ENCODE data around the gene MKNK2.

MKNK2 gene

DNA sequence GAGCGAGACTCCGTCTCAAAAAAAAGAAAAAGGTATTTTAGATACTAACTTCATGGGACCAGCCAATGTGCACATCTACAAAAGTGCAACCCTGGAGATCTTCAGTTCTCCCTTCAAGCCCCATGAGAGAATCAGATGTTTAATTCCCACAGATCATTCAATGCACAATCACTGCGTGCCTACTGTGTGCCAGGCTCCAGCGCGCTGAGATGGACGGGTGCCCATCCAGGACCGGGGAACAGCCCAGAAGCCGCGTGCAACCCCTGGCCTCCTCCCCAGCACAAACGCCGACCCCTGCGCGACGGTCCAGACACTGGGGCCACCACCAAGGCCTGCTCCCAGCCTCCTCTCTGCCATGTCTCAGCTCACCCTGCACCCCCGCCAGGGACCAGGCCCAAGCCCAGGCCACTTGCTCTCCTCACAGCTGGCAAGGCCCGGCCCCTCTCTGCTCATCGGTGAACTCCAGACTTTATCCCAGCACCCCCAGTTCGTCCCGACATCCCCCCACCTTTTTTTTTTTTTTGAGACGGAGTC, 40.8 kb downstream of the MKNK2 start:
- H3K9me3 ChIP-seq (ENCODE audit: control insufficient read depth, low read length) = no peaks in the 10 kb centered on the region
- H3K27me3 ChIP-seq (replicated peaks; ENCODE audit: control insufficient read depth, insufficient read depth, low read length, poor library complexity, severe bottlenecking) = no peaks in the 10 kb centered on the region
- no peak for DNase-seq
- no peaks in the 10 kb centered on the region for H3K36me3 ChIP-seq (ENCODE audit: control insufficient read depth, insufficient read depth, low read length)
- H3K4me3 ChIP-seq (ENCODE audit: insufficient read depth, low read depth, low read length, poor library complexity, severe bottlenecking) = no peak overlapping the region
- H3K27ac ChIP-seq (ENCODE audit: insufficient read depth, low read length, poor library complexity, severe bottlenecking) = no peak overlapping the region
- H3K4me1 ChIP-seq (ENCODE audit: control insufficient read depth, insufficient read depth, low read length, poor library complexity, severe bottlenecking) = peaks cover 6% of the 10 kb centered on the region

DNA sequence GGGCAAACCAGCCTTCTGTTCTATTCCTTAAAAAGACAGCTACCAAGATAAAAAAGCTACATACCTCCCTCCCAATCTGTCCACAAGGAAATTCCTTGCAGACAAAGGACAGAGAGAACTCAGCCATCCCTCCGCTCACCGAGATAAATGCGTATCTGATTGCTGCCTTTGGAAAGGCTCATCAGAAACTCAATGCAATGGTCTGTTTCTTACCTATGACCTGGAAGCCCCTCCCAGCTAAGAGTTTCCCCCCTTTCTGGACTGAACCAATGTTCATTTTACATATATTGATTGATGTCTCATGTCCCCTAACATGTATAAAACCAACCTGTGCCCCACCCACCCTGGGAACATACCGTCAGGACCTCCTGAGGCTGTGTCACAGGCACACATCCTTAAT, 47.2 kb downstream of the MKNK2 start:
- Histone ChIP-seq H3K4me1 (ENCODE audit: control insufficient read depth, insufficient read depth, low read length, poor library complexity, severe bottlenecking) (no peaks in the 10 kb centered on the region), H3K4me3 (ENCODE audit: insufficient read depth, low read depth, low read length, poor library complexity, severe bottlenecking) (no peak overlapping the region), H3K36me3 (ENCODE audit: control insufficient read depth, insufficient read depth, low read length) (peaks cover 8% of the 10 kb centered on the region), H3K9me3 (ENCODE audit: control insufficient read depth, low read length) (no peaks in the 10 kb centered on the region), H3K27me3 (replicated peaks; ENCODE audit: control insufficient read depth, insufficient read depth, low read length, poor library complexity, severe bottlenecking) (no peaks in the 10 kb centered on the region), H3K27ac (ENCODE audit: insufficient read depth, low read length, poor library complexity, severe bottlenecking) (no peak overlapping the region)
- no peak for DNase-seq

DNA sequence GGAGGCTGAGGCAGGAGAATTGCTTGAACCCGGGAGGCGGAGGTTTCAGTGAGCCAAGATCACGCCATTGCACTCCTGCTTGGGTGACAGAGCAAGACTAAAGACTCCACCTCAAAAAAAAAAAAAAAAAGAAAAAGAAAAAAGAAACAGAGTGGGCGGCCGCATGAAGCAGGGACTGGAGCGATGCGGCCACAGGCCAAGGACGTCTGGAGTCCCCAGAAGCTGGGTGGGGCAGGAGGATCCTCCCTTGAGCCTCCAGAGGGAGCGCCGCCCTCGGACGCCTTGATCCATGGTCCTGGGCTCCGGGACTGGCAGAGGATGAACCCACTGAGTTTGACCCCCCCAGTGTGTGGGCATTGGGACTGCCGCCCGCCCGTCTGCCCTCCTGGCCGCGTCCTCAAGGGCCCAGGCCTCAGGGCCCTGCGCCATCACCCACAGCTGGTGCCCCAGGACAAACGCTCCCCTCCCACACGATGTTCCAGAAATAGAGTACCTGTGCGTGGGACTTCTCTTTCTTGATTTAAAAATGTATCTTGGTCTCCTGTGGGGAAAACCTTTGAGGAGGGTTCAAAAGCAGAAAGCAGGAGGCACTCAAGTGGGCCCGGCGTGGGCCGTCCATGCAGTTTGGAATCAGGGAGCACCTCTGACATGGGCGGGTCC, 51.1 kb downstream of the MKNK2 start:
- Histone ChIP-seq H3K4me3 (ENCODE audit: insufficient read depth, low read depth, low read length, poor library complexity, severe bottlenecking) (no peak overlapping the region), H3K9me3 (ENCODE audit: control insufficient read depth, low read length) (no peaks in the 10 kb centered on the region), H3K4me1 (ENCODE audit: control insufficient read depth, insufficient read depth, low read length, poor library complexity, severe bottlenecking) (no peaks in the 10 kb centered on the region), H3K27me3 (replicated peaks; ENCODE audit: control insufficient read depth, insufficient read depth, low read length, poor library complexity, severe bottlenecking) (no peaks in the 10 kb centered on the region), H3K36me3 (ENCODE audit: control insufficient read depth, insufficient read depth, low read length) (peaks cover 13% of the 10 kb centered on the region), H3K27ac (ENCODE audit: insufficient read depth, low read length, poor library complexity, severe bottlenecking) (no peak overlapping the region)
- DNase-seq = no peak

DNA sequence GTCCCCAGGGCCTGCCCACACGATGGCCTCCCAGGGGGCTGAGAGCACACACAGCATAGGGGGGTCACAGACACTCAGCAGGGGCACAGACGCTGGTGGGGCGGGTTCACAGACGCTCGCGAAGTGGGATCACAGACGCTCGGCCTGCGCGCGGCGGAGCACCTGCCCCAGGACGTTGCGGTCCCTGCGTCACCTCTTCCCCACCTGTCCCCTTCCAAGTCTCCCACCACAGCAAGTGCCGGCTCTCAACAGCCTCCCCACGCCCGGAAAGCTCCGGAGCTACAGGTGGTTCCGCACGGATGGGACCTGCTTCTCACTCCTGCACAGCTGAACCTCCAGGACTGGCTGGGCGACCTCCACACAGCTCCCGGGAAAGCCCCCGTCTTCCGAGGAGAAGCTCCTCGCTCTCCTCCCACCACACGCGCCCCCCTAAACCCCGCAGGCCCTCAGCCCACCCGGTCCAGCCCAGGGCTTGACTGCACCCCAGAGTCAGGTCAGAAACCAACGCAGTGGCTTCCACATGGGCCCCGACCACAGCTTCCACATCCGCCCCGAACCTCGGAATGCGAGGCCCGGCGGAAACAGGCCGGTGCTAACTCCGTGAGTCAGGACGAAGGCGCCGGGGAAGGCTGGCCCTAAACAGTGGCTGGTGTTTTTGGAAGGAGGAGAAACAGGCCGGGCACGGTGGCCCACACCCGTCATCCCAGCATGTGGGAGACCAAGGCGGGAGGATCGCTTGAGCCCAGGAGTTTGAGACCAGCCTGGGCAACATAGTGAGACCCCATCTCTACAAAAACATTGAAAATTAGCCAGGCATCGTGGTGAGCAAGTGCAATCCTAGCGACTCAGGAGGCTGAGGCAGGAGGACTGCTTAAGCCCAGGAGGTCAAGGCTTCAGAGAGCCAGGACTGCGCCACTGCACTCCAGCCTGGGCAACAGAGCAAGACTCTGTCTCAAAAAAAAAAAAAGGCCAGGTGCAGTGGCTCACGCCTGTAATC, 52.0 kb downstream of the MKNK2 start:
- no peak for DNase-seq
- peaks cover 13% of the 10 kb centered on the region for H3K36me3 ChIP-seq (ENCODE audit: control insufficient read depth, insufficient read depth, low read length)
- H3K27me3 ChIP-seq (replicated peaks; ENCODE audit: control insufficient read depth, insufficient read depth, low read length, poor library complexity, severe bottlenecking) = no peaks in the 10 kb centered on the region
- H3K4me1 ChIP-seq (ENCODE audit: control insufficient read depth, insufficient read depth, low read length, poor library complexity, severe bottlenecking) = no peaks in the 10 kb centered on the region
- no peak overlapping the region for H3K4me3 ChIP-seq (ENCODE audit: insufficient read depth, low read depth, low read length, poor library complexity, severe bottlenecking)
- H3K27ac ChIP-seq (ENCODE audit: insufficient read depth, low read length, poor library complexity, severe bottlenecking) = no peak overlapping the region
- H3K9me3 ChIP-seq (ENCODE audit: control insufficient read depth, low read length) = no peaks in the 10 kb centered on the region

DNA sequence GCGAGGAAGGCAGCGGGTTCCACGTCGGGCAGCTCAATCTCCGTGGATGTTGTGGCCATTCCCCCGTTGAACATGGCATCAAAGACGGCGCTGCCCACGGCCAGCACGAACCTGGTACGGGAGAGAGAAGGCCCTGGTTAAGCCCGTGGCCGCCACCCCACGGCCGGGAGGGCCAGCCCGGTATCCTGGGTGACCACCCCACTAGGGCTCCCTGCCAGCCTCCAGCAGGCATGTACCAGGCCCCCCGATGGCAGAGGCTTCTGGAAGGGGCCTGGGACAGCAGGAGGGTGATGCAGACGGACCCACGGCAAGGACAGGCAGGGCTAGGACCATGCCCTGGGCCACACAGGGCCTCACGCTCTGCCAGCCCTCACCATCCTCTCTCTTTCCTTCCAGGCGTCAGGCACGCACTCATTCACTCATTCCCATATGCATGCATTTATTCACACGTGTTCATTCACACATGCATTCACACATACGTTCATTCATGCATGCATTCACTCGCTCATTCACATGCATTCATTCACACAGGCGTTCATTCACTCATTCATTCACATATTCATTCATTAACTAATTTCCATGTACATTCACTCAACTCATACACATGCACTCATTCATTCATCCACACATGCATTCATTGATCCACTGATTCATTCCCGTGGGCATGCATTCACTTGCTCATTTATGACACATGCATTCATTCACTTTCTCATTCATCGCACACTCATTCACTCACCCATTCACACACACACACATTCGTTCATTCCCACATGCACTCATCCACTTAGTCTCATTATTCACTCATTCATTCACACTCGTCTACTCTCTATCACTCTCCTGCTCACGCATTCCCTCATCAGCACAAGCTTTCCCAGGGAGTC, 53.5 kb downstream of the MKNK2 start:
- Histone ChIP-seq H3K36me3 (ENCODE audit: control insufficient read depth, insufficient read depth, low read length) (peaks cover 13% of the 10 kb centered on the region), H3K9me3 (ENCODE audit: control insufficient read depth, low read length) (no peaks in the 10 kb centered on the region)

DNA sequence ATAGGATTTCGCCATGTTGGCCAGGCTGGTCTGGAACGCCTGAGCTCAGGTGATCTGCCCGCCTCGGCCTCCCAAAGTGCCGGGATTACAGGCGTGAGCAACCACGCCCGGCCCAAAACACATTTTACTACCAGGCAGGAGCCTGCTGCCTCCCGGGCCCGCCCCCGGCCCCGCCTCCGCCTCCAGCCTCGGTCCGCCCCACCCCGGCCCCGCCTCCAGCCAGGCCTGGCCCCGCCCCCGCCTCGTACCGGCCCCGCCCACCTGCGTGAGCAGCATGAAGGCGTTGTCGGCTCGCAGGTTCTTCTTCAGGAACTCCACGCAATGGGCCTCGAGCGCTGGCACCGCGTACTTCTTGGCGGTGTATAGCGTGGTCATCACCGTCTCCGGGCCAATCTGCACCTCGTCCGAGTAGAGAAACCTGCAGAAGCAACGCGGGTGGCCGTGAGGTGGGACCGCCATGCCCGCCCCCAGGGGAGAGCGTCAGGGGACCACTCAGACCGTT, 58.2 kb downstream of the MKNK2 start:
- no peak overlapping the region for H3K4me3 ChIP-seq (ENCODE audit: insufficient read depth, low read depth, low read length, poor library complexity, severe bottlenecking)
- H3K27ac ChIP-seq (ENCODE audit: insufficient read depth, low read length, poor library complexity, severe bottlenecking) = no peak overlapping the region
- peaks cover 39% of the 10 kb centered on the region for H3K36me3 ChIP-seq (ENCODE audit: control insufficient read depth, insufficient read depth, low read length)
- no peaks in the 10 kb centered on the region for H3K4me1 ChIP-seq (ENCODE audit: control insufficient read depth, insufficient read depth, low read length, poor library complexity, severe bottlenecking)
- DNase-seq = peak in 1 of 3 donors; percentile 17
- H3K9me3 ChIP-seq (ENCODE audit: control insufficient read depth, low read length) = no peaks in the 10 kb centered on the region
- H3K27me3 ChIP-seq (replicated peaks; ENCODE audit: control insufficient read depth, insufficient read depth, low read length, poor library complexity, severe bottlenecking) = no peaks in the 10 kb centered on the region

More for the DNA sequence above, 53.5 kb downstream of the MKNK2 start:
- no peak for DNase-seq
- H3K4me3 ChIP-seq (ENCODE audit: insufficient read depth, low read depth, low read length, poor library complexity, severe bottlenecking) = no peak overlapping the region
- H3K4me1 ChIP-seq (ENCODE audit: control insufficient read depth, insufficient read depth, low read length, poor library complexity, severe bottlenecking) = no peaks in the 10 kb centered on the region
- no peak overlapping the region for H3K27ac ChIP-seq (ENCODE audit: insufficient read depth, low read length, poor library complexity, severe bottlenecking)
- no peaks in the 10 kb centered on the region for H3K27me3 ChIP-seq (replicated peaks; ENCODE audit: control insufficient read depth, insufficient read depth, low read length, poor library complexity, severe bottlenecking)

DNA sequence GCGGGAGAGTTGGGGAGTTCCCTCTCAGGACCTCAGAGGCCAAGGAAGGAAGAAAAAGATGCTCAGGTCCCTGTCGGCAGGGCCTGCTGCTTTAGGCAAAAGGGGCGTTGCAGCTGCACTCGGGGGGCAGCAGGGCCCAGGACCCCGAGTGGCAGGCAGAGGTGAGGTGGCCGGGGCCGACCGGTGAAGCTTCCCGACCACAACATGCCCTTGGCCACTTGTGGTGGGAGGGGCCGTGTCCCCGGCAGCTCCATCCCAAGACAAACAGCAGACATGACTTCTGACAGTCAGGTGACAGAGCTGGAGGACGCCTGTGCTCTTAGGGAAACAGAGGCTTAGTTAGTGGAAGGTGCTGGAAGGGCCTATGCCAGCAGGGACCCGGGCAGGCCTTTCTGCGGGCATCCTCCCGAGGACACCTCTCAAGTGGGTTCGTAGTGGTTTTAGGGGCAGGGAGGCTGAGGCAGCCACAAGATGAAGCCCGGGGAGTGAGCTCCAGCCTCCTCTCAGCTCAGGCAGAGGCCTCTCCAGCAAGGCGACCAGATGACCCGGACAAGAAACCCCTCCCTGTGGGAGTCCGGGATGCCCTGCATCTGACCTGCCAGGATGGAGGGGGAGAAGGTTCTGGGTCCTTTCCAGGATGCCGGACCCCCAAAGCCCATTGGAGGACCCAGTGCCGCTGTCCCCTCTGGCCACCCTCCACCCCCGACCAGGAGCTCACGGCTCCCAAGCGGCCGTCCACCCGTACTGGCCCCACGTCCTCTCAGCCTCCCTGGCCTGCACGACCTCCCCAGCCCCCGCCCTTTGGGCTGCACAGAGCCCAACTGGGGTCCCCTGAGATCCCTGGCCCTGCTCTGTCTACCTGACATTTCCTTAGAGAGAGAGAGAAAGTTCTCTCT, 59.8 kb downstream of the MKNK2 start:
- Histone ChIP-seq H3K4me3 (ENCODE audit: insufficient read depth, low read depth, low read length, poor library complexity, severe bottlenecking) (no peak overlapping the region), H3K27ac (ENCODE audit: insufficient read depth, low read length, poor library complexity, severe bottlenecking) (peak overlapping the region; percentile 11), H3K27me3 (replicated peaks; ENCODE audit: control insufficient read depth, insufficient read depth, low read length, poor library complexity, severe bottlenecking) (no peaks in the 10 kb centered on the region), H3K36me3 (ENCODE audit: control insufficient read depth, insufficient read depth, low read length) (peaks cover 45% of the 10 kb centered on the region), H3K9me3 (ENCODE audit: control insufficient read depth, low read length) (no peaks in the 10 kb centered on the region), H3K4me1 (ENCODE audit: control insufficient read depth, insufficient read depth, low read length, poor library complexity, severe bottlenecking) (no peaks in the 10 kb centered on the region)
- no peak for DNase-seq

DNA sequence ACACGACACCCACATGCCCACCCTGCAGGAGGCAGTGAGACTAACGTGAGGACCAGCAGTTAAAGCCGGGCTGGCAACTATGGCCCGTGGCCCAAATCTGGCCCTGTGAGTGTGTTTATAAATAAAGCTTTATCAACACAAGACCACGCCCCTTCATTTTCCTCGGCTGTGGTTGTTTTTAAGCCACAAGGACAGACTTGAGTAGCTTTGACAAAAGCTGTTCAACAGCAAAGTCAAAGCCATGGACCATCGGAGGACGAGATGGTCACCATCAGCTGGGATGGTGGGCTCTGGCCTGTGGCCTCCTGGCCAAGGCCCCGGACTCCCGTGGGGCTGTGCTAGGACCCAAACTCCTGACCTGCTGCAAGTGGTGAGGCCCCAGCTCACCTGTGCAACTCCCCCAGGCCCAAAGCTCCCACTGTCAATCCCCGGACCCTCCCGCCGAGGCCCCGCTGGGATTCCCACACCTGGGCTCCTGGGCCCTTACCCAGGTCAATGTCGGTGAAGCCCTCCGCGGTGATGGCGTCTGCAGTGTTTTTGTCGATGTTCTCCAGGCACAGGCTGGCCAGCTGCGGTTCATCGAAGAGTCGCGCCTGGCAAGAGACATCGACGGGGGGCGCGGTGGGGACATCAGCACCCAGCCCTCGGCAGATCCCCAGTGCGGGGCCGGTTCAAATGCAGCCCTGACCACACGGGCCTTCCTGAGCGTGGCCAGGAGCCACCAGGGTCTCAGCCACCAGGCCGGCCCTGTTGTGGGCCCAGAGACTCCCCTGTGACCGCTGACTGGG, 60.6 kb downstream of the MKNK2 start:
- peak overlapping the region; percentile 11 for H3K27ac ChIP-seq (ENCODE audit: insufficient read depth, low read length, poor library complexity, severe bottlenecking)

More for the DNA sequence above, 60.6 kb downstream of the MKNK2 start:
- Histone ChIP-seq H3K4me3 (ENCODE audit: insufficient read depth, low read depth, low read length, poor library complexity, severe bottlenecking) (no peak overlapping the region), H3K4me1 (ENCODE audit: control insufficient read depth, insufficient read depth, low read length, poor library complexity, severe bottlenecking) (no peaks in the 10 kb centered on the region), H3K27me3 (replicated peaks; ENCODE audit: control insufficient read depth, insufficient read depth, low read length, poor library complexity, severe bottlenecking) (no peaks in the 10 kb centered on the region), H3K9me3 (ENCODE audit: control insufficient read depth, low read length) (no peaks in the 10 kb centered on the region), H3K36me3 (ENCODE audit: control insufficient read depth, insufficient read depth, low read length) (peaks cover 54% of the 10 kb centered on the region)
- no peak for DNase-seq
